Measurements from ENCODE around the gene OOSP4B.
"Not testable (repeated sequence)": the region's sequence is repeated elsewhere in the genome, so short reads cannot be mapped to it uniquely, and the experiment has no call there.

OOSP4B gene

GRCh38 chr11:60016881-60017280, at the start of gene OOSP4B:
Gene OOSP4B, plus strand, starts transcription at chr11:60017181.
- no peak for DNase-seq (ENCODE audit: low read depth)

DNA sequence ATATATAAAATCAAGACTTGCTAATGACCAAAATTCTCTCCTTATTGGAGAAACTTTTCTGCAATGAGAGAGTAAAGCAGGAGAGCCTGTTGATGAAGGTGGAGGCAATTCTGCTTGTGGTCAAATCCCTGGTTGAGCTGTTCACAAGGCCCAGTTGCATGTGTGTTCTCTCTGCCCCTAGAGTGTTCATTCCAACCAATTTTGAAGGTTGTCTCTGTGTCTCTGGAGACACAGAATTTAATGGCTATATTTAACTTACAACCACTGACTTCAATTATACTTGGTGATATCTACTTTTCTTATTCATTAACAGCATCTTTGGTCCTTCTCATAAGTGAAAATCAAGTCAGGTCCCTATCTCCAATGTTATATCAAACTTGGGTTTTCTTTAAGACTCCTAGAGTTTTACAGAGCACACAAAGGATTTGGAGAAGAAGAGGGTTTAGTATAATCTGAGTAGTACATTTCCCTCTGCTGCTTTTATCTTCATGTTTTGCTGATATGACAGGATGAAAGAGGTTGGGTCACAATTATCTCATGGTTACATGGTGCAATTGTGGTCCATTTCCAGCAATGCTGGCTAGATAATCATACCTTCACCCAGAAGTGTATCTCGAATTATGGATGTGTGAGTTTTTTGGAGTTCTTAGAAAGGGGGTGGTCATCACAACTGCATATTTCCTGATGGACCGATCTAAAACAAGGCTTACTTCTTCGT, 49.1 kb upstream of the OOSP4B start:
- no peak for DNase-seq (ENCODE audit: low read depth)

DNA sequence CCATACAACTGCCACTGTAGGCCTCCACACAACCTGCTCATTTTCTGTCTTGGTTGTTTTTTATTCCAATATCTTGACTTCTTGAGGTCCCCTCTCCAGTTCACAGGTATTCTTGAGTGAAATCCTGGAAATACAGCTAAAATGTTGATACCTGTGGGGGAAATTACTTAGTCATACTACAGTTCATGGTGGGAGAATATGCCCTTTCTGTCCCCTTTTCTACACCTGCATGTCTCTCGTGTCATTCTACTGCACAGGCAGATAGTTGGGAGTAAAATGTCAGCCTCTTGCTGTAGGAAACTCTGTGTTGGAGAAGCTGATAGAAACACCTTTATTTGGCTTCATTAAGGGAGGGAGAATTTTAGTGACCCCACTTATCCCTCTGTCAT, 48.6 kb upstream of the OOSP4B start:
- DNase-seq (ENCODE audit: low read depth) = no peak

- DNase-seq (ENCODE audit: low read depth) = no peak
Observed at GRCh38 chr11:59973097-59973496, 43.9 kb upstream of the OOSP4B start.

- no peak for DNase-seq (ENCODE audit: low read depth)
Observed at GRCh38 chr11:59981106-59981770, 35.7 kb upstream of the OOSP4B start.

DNA sequence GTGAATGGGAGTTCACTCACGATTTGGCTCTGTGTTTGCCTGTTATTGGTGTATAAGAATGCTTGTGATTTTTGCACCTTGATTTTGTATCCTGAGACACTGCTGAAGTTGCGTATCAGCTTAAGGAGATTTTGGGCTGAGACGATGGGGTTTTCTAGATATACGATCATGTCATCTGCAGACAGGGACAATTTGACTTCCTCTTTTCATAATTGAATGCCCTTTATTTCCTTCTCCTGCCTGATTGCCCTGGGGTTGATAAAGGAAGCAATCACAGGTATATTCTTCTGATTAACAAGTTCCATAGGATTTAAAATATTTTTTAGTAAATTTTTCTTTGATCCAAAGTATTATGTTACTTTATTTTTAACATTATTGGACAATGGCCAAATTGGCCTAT, 34.9 kb upstream of the OOSP4B start:
- DNase-seq (ENCODE audit: low read depth) = not testable (repeated sequence)

DNA sequence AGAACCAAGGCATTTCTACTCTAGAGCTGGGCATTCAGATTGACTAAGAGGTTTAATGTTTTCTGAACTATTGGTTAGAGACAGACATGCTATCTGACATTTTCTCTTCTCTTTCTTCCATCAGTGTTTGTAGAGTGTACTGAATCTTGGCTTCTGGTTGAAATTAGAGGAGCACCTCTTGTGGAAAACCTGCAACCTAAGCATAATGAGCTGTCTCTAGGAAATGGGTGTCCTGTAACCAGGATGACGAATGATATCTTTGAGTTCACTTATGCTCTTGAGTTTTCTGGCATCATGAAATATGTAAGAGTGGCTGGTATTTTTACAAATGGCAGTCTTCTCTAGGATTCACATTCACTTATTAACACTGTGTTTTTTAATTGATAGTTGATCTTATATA, 33.8 kb upstream of the OOSP4B start:
- DNase-seq (ENCODE audit: low read depth) = no peak

DNA sequence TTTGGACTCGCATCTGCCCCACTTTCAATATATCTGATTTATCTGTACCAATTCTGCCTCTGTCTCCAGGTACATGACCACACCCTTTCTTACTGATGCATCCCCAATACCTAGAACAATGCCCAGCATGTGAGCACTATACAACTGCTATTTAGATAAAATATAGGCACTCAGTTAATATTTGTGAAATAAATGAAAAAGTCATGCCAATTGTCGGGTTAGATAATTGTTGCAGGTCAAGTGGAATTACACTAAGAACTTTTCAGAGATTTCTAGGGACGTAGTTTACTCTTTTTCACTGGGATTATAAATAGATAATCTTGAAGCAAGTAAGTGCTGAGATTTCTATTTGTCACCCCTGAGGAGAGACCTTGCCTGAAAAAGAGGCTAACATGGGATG, 32.6 kb upstream of the OOSP4B start:
- DNase-seq (ENCODE audit: low read depth) = no peak

GRCh38 chr11:59990421-59990820, 26.6 kb upstream of the OOSP4B start:
- DNase-seq (ENCODE audit: low read depth) = no peak

GRCh38 chr11:59992425-59992824, 24.6 kb upstream of the OOSP4B start:
- no peak for DNase-seq (ENCODE audit: low read depth)

GRCh38 chr11:59997800-59998199, 19.2 kb upstream of the OOSP4B start:
- no peak for DNase-seq (ENCODE audit: low read depth)

- DNase-seq (ENCODE audit: low read depth) = no peak
Observed at GRCh38 chr11:59999691-60000090, 17.3 kb upstream of the OOSP4B start.

GRCh38 chr11:60003729-60004128, 13.3 kb upstream of the OOSP4B start:
- DNase-seq (ENCODE audit: low read depth) = no peak

GRCh38 chr11:60005360-60005759, 11.6 kb upstream of the OOSP4B start:
- DNase-seq (ENCODE audit: low read depth) = no peak

GRCh38 chr11:60018058-60018457, 1.1 kb downstream of the OOSP4B start:
- DNase-seq (ENCODE audit: low read depth) = no peak

DNA sequence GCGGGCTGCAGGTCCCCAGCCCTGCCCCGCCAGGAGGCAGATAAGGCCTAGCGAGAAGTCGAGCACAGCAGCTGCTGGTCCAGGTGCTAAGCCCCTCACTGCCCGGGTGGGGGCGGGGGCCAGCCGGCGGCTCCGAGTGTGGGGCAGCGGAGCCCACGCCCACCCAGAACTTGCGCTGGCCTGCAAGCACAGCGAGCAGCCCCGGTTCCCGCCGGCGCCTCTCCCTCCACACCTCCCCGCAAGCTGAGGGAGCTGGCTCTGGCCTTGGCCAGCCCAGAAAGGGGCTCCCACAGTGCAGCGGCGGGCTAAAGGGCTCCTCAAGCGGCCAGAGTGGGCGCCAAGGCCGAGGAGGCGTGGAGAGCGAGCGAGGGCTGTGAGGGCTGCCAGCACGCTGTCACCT, 3.4 kb downstream of the OOSP4B start:
- not testable (repeated sequence) for DNase-seq (ENCODE audit: low read depth)

DNA sequence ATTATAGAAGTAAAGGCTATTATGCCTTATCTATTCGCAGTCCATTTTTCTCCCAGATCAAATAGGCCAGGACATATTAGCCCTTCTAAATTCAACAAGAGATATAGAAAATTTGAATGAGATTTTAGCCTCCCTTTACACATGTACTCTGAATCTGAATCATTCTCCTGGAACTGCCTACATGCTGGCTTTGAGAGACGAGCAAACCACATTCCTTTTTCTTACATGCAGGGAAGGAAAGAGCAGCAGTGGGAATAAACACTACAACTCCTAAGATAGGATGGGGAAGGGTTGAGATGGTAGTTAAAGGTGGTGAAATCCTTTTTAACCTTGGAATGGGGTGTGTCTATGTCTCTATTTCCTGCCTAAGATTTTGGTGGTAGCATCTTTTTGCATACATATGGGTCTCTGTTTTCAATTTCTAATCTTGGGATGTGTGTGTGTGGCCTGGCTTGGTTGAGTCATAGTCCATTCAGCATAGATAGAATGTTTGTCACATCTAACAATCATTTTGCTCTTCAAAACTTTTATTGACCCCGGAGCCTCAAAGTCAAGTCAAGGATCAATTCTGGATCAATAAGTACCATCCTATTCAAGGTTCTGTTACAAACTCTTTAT, 12.1 kb downstream of the OOSP4B start:
- DNase-seq (ENCODE audit: low read depth) = no peak

DNA sequence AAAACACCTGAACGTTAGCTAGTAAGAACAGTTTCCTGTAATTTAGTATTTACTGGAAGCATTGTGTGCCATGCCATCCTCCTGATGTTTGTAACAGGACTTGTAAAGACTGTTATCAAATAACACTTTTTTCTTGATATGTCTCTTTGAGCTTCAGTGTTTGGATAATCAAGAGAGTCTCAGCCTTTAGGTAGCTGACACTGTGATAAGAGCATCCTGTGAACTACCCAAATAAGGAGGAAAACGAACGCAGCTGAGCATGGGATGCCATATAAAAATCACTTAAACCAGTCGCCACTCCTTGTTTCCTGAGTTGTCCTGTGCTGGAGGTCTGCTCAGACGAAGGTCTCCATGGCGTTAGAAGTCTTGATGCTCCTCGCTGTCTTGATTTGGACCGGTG, 23.1 kb downstream of the OOSP4B start, which contains the start of gene OOSP2:
TSS of gene OOSP2 (plus strand) at position 301 of the 400 bp plus-strand sequence. CDS start at position 352, 51 bp downstream.
- no peak for DNase-seq (ENCODE audit: low read depth)

- DNase-seq (ENCODE audit: low read depth) = not testable (repeated sequence)
Observed at GRCh38 chr11:60050422-60050821, 33.4 kb downstream of the OOSP4B start.

- DNase-seq (ENCODE audit: low read depth) = not testable (repeated sequence)
Observed at GRCh38 chr11:60050839-60051238, 33.9 kb downstream of the OOSP4B start.

GRCh38 chr11:60056349-60056969, 39.5 kb downstream of the OOSP4B start, which contains the start of gene MS4A3:
Gene MS4A3, plus strand, starts transcription at chr11:60056665. Its CDS starts 4,496 bp downstream, at chr11:60061161.
- DNase-seq (ENCODE audit: low read depth) = no peak

DNA sequence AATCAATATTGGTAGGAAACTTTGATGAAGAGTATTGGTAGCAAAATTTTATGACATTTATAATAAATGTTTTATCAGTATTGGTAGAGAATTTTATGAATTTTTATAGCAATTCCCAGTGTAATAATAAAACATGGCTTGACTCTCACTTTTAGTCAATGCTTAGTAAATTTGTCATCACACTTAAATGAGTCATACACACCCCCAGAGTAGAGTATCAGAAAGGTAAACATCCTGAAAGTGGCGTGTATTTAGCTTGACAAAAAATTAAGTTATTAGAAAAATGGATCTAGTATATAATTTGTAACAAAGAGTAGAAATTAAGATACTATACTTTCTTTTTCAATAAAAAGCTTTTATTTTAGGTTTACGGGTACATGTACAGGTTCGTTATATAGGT, 42.1 kb downstream of the OOSP4B start:
- DNase-seq (ENCODE audit: low read depth) = no peak
